Stromal cell of bone marrow (primary cell): ENCODE measurements around the gene SLCO3A1.
A peak's percentile ranks its signal among the peaks of the same experiment; 100 is the strongest.
"Not testable (repeated sequence)": the region's sequence is repeated elsewhere in the genome, so short reads cannot be mapped to it uniquely, and the experiment has no call there.

Source experiments
- DNase-seq: peaks from one replicate; pipeline ENCODE4 v3.0.0-alpha.2; 2012; ENCODE audit warnings: low read depth

SLCO3A1 gene

DNA sequence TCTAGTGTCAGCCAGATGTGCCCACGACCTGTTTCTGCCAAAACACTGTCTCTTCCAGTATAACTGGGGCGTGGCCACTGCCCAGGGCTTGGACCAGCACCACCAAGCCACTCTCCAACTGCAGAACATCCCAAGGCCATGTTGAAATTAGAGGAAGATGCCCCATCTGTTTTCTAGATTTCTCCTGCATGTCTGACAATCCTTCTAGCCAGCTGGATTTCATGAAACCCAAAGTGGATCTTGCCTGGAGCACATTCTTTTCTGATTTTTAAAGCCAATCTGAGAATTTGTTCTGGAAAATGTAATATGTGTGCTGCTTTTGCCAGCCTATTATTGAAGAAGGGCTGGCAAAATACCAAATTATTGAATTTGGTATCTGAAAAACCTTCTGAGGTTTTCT is 182.5 kb downstream of the SLCO3A1 start:
- DNase-seq, result no peak

DNA sequence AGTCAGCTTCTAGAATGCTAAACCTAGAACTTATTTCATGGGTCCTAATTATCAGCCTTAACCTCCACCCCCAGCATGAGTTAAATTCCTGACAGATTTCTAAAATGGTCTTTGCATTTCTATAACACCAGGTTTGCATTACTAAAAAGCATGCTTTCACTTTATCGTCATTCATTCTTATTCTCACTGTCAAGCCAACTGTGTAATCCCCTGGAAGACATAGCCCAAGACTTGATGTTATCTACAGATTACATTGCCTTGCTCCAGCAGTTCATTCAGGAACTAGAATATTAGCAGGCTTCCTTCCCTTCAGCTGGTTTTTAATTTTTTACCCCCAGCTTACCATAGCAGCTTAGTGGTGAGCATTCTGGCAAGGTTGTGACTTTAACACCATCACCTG is 184.0 kb downstream of the SLCO3A1 start:
- no peak for DNase-seq

DNA sequence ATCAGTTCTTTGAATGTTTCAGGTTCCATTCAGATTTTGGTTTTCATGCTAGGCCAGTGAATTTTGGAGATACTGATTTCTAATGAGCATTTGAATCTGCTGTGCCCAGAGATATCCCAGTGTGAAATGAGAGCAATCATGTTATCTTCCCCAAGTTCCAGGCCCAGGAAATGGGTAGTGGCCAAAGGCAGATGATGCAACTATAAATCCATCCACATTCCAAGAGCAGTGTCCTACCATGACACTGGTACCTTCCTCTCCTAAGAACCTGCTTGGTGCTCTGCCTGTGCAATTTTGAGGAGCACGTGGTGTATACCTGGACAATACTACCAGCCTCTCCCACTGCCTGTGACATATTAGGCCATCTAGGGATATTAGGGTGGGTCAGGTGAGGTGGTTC is 186.8 kb downstream of the SLCO3A1 start:
- no peak for DNase-seq

DNA sequence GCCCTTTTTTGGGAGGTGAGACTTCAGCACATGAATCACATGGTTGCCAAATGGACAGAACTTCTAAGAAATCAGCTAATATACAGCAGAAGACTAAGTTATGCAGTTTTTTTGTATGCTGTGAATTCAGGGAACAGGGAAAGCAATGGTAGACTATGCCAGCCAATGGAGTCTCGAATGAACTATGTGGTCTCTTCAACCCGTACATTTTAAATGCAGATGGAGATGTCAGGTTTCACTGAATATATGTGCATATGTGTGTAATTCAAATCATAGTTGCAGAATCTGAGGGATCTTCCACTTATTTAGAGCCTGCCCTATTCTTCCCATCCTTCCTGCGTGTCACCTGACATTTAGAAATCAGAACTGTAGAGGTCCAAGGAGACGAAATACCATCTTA is 187.9 kb downstream of the SLCO3A1 start:
- DNase-seq, result no peak

DNA sequence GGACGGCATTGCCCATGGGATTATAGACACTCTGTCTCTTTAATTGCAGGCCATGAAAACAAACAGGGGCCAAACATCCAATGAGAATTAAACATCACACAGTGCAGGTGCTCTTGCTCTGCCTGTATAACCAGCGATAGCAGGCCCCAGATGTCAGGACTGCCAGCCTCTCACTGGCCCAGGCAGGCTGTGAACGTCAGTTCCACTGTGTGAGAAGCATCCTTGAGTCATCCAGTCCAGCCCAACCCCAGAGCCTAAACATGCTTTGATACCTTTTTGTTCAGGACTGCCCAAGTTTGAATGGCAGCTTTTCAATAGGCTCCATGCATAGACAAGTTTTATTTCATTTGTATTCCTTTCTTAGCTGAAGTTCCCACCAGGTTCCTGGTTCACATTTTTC is 189.8 kb downstream of the SLCO3A1 start:
- DNase-seq, result no peak

DNA sequence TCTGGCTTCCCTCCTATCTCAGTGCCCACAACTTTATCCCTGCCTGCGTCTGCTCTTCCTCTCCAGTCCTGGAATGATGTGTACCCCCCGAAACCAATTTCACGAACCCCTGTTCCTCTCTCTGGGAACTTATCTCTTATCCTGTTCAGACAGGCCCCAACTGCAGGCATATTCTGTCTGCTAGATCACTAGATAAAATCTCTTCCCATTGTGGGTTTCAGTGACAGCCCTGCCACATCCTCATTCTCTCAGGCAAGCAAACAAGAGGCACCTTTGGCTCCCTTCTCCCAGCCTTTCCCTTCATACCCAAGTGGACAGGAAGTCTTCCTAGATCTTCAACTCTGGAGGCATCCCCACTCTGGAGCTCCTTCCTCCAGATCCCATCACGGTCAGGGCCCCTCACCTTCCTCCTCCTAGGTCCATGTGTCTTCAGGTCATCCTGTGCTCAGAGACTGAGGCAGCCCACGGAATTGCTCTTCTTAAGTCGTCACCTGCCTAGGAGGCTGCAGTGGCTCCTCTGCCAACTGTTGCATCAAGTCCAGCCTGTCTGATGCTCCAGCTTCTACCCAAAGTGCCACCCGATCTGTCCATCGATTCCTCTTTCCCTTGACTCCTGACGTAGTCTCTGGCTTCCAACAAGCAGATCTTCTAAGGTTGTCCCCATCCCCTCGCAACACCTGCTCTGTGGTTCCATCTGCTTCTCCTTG is 190.8 kb downstream of the SLCO3A1 start:
- no peak for DNase-seq

DNA sequence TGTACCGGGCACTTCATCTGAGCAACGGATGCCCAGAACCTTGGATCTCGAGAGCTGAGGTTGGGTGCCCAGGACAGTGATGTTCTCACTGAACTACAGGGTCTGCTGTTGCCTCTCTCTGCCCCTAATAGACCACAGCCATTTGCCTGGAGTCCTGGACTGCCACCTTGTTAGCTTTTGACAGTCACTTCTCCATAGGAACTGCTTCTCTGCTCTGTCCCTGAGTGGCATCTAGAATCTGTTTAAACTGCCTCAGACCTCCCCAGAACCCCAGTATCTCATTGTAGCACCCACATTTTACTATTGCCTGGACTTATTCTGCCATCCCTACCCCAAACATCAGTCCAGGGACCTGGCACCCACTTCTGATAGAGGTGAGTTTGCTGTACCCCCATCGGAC is 194.4 kb downstream of the SLCO3A1 start:
- DNase-seq, result no peak

DNA sequence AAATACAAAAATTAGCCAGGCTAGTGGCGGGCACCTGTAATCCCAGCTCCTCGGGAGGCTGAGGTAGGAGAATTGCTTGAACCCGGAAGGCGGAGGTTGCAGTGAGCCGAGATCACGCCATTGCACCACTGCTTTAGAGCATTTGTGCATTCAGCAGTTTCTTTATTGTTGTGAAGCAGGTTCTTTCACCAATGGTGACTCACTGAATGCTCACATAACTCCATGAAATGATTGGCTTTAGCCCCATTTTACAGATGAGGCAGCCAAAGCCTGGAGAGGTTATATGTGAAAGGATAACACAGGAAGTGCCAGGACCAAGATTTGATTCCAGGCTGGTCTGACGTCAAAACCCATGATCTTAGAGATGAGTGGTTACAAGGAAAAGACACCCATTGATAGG is 195.2 kb downstream of the SLCO3A1 start:
- no peak for DNase-seq

DNA sequence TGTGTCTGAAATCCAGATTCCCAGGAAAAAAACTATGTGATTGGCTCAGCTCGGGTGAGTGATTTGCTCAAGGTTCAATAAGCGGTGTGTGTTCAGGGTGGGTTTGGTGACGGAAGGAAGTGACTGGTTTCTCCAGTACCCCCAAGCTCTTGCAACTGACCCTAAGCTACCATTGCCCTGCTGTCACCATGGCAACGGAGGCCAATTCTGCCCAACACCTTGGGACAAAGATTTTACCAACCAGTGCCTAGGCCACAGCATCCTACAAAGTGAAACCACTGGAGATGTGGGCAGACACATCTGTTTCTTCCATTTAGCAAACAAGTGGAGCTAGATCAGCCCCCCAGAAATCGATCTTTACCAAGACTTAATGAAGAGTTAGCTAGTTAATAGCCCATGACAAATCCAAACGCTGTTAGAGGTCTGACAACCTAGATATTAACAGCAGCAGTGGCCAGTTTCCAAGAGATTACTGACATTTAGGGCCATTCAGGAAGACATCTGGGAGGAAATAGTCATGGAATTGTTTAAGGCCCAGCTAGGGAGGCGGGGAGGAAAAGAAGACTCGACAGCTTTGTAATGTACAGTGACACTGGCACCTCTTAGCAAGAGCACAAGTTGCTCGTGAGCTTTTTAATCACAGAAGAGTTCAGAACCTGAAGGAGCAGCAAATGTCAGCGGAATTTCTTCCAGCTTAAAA is 195.9 kb downstream of the SLCO3A1 start:
- no peak for DNase-seq

DNA sequence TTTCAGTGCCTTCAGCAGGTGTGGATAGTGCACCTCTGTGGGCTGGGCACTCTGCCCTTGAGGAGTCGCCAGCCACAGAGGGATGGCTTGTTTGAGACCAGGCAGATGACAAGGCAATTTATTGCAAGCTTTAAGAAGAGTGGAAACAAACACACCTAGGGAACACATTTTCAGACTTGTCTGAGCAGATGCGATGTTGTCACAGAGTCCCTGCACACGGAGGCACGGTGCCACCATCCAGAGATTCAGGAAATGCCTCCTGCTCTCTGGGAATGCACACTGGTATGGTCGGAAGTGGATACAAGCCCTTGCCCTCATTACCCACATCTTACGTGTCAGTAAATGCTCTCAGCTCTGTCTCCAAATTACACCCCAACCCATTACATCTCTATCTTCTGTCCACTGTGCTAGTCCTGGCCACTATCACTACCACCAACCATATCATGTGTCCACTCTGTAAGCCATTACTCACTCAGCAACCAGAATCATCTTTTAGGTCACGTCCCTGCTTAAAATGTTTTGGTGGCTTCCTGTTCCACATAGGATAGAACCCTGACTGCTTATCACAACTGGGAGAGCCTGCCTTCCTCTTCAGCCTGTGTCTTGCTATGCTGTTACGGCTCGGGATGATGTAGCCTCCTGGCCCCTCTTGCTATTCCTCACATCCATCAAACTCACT is 196.9 kb downstream of the SLCO3A1 start:
- no peak for DNase-seq

DNA sequence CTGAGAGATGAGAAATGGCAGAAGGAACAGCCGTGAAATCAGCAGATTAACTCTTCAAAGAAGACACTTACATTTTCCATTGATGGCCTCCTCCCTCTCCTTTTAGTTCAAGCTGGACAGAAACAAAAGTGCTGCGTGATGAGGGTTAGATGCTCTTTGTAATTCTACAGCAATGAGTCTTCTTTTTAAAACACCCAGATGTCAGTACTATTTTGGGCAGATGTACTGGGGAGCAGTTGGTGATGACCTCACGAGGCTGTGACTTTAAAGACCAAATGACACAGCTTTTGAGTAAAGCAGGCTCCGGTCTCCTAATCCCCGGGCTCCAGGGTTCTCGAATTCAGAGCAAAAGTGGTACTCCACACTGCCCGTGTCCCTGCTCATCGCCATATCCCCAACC is 198.2 kb downstream of the SLCO3A1 start:
- DNase-seq, result no peak

DNA sequence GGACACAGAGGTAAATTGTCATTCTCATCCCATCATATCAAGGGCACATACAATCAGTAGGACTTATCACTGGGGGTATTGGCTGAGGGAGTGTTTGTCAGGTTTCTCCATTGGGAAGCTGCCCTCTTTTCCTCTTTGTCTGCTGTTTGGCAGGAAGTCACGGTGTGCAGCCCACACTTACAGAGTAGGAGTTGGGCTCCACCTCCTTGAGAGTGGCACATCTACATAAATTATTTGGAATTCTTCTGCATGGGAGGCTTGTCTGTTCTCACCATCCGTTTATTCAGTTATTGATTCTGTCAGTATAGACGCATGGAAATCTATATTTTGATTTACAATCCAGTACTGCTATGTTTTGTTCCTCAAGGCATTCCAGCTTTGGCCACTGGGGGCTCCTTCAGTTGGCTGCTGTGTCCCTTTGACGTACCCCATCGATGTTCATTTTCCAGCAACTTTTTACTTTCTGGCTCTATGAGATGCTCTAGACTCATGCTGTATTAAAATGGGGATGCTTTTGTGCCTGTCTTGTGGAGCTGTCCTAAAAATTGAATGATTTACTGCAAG is 200.3 kb downstream of the SLCO3A1 start:
- no peak for DNase-seq

DNA sequence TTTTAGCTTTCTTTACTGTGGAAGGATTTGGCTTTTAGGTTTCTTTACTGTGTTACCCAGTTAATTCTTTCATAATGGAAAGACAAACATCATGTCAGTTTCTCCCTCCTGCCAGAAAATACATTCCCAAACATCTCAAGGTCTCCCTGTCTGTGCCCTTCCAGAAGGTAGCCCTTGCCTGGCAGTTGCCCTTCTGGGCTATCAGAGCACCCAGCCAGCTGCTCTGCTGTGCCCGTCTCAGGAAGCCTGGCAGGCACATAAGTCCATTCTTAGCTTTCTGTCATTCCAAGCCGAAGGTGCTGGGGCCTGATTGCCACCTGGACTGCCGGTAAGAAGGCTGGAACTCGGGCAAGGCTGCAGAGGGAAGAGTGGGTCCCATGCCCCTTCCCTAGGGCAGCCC is 203.4 kb downstream of the SLCO3A1 start:
- no peak for DNase-seq

DNA sequence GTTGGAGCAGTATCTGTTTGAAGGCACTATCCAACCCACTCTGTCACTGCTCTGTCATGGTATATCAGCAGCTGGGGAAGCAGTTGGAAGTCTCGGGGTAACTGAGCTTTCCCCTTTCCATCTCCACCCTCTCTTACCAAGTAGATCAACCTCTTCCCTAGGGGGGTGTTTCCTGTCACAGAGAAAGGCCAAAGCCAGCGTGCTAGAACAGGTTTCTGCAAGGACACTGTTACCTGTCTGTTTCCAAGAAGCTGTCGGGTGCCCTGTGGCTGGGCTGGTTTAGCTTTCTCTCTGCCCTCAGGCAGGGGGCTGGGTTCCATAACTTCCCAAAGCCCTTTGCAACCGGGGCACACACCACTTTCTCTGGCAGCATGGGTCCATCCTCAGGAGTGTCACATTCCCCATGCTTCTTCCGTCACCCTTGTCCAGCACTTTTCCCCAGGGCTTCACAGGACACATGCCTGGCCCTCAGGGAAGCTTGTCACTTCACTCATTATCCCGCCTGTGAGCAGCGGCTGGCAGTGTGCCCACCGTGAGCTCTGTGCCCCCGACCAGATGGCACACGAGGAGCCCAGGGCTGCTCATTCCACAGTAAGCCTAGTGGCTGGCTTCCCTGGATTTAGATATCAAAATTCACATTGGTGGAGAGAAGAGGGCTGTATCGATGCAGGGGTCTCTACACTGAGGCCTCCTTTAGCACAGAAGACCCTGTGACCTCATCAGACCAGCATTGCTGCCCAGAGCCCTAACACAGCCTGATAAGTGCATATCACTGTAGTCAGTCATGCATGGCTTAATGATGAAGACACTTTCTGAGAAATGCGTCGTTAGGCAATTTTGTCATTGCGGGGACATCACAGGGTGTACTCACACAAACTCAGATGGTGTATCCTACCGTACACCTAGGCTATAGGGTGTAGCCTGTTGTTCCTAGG is 205.8 kb downstream of the SLCO3A1 start:
- no peak for DNase-seq

DNA sequence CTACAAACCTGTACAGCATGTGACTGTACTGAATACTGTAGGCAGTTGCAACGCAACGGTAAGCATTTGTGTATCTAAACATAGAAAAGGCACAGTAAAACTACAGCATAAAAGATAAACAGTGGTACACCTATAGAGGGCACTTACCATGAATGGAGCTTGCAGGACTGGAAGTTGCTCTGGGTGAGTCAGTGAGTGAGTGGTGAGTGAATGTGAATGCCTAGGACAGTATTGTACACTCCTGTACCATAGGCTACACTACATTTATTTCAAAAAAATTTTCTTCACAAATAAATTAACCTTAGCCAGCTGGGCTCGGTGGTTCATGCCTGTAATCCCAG is 206.4 kb downstream of the SLCO3A1 start:
- DNase-seq, result not testable (repeated sequence)

DNA sequence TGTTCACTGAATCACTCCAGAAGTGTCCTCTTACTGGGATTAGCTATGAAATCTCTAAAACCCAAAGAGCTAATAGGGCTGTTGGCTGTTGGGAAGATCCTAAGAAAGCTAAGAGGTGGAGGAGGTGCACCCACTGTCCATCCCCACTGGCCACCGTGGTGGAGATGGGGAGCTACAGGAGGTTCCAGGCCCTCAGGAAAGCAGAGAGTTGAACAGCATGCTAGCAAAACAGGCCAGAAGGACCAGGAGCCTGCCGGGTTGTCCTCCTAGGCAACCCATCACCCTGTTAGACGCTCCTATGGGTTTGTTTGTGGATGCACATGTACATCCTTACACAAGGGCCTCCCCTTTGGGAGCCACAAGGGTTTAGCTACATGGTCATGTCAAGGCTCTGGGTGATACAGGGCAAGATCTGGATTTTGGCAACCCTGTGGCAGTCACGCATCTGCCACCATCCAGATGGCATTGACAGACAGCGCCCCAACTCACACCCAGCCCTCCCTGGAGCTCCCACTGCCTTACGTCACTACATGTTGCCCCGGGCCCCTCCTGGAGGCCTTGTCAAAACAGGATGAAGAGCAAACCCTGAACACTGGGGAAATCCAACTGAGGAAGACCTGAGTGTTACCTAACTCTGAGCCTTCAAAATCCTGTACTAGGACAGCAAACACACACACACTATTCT is 208.1 kb downstream of the SLCO3A1 start:
- DNase-seq, result no peak

DNA sequence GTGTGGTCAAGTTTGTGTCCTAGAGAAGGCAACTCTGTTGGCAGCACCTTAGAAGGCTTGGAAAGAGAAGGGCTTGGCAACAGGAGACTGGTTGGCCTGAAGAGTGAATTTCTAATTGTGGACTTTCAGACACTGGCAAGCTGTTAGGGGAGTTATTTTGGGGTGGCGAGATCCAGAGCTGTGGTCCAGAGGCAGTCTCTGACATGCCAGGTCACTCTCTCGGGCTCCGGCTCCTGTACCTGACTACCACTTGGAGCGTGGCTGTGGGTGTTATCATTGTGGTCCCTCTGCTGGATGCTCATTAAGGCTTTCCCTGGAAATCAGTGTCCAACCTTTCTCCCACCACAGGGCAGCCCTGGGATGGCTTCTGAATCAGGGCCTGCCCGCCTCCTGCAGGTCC is 209.0 kb downstream of the SLCO3A1 start:
- DNase-seq, result no peak

DNA sequence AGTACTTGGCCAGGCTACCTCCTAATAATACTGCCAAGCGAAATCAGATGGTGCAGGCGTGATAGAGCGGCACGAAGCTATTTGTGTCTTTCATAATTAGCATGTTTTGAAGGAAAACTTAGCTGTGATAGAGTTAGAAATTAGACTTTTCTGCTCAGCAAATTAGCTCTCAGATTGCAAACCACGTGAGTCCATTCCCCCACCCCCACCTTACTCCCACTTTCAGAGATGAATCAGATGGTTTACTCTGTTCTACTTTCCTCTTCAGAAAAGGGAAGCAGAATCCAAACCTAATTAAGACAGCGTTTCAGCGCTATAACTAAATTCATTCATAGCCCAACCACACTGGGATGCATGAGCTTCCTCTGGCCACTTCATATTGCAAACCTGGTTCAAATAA is 214.6 kb downstream of the SLCO3A1 start:
- DNase-seq, result no peak

DNA sequence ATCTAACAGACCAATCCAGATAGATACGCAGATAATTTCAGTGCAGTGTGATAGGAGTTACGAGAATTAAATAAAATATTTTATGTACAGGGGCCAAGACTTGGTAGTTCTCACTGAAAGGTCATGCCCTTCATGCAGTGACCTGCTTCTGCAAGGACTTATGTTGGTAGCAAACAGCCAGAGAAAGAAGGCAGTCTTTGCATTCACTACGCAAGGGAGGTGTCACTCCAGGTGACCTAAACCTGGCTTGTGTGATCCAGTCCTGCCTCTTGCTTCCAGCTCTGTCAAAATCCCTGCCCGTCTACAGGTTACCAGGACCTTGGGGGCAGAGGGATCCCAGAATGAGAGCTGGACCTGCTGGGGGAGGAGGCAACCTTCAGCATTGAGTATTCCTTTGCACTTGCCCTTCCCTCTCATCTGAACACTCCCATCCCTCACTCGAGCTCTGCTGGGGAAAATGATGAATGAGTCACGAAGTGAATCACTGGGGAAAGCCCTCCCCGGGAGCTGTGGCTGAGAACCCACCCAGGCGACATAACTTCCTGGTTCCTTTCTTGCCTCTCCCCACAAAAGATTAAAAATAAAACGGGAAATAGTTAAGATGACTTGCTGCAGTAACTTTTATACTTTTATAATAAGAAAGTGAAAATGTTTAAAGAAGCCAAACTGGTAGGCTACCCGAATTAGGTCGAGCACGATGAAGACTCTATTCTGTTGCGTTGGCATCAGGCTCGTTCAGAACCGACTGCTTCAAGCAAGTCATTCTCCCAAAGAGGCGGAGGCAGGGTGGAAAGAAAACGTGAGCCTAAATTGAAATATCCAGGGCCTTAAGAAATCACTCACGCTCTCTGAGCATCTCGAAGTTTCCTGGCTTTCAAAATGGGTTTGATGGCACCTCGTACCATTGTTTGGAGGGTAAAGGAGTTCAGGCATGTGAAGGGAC is 216.1 kb downstream of the SLCO3A1 start:
- peak; percentile 79 for DNase-seq

DNA sequence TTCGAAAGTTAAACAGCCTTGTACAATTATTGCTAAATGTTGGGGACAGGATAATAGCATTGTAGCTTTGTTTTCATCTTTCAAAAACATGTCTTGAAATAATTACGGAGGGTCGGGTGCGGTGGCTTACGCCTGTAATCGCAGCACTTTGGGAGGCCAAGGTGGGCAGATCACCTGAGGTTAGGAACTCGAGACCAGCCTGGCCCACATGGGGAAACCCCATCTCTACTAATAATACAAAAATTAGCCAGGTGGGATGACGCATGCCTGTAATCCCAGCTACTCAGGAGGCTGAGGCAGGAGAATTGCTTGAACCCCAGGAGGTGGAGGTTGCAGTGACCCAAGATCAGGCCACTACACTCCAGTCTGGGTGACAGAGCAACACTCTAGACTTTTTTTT is 216.7 kb downstream of the SLCO3A1 start:
- DNase-seq, result not testable (repeated sequence)
